Panc1 (cell line): ENCODE results near the gene SHISA7. TPM values are rescaled to one million over a fixed set of nuclear protein-coding genes. Genes with fewer than 3 reads are reported as not detected.

Source experiments
- ATAC-seq: fragments of 200-7000 bp; cut with Tn5 transposase; 2 replicates; pipeline ENCODE4 v1.9.1; 2020; ENCODE audit warnings: mild to moderate bottlenecking, moderate library complexity
- BruUV-seq: library from RNA; stranded (reverse); fragments of 400-500 nt; replicated peaks from 2 replicates; lab custom pipeline; 2021; lab: Mats Ljungman, UMichigan
- CTCF ChIA-PET: fragments of 300-600 bp; sonication (Branson Sonifier 250); formaldehyde crosslinking; loops from one replicate; lab custom pipeline; 2022; ENCODE audit warnings: antibody characterized with exemption; lab: Charles Lee
- POLR2A ChIA-PET: fragments of 300-600 bp; sonication (Branson Sonifier 250); formaldehyde crosslinking; loops from one replicate; lab custom pipeline; 2022; ENCODE audit warnings: antibody characterized with exemption; lab: Charles Lee
- DNase-seq: peaks from one replicate; pipeline ENCODE4 v3.0.0-alpha.2; 2010; ENCODE audit warnings: low read depth, low spot score
- H3K27ac ChIP-seq: 2 replicates; pipeline ENCODE4 v1.5.1; 2011; ENCODE audit warnings: mild to moderate bottlenecking, low read length, inconsistent platforms
- H3K27me3 ChIP-seq: fragments of 200-500 bp; sonication (Bioruptor generic); 2 replicates; pipeline ENCODE4 v1.6.0; 2014; ENCODE audit warnings: low read length, inconsistent platforms; ENCODE audit not compliant: control insufficient read depth, insufficient read depth
- H3K36me3 ChIP-seq: fragments of 200-500 bp; sonication (Bioruptor generic); 2 replicates; pipeline ENCODE4 v1.5.1; 2014; ENCODE audit warnings: inconsistent platforms, mild to moderate bottlenecking, low read length, moderate library complexity; ENCODE audit not compliant: control insufficient read depth, insufficient read depth
- H3K4me1 ChIP-seq: 2 replicates; pipeline ENCODE4 v1.5.1; 2011; ENCODE audit warnings: inconsistent platforms, mild to moderate bottlenecking, low read length, moderate library complexity; ENCODE audit not compliant: control insufficient read depth, insufficient read depth
- H3K4me3 ChIP-seq, 2 experiments: 2 replicates each; pipeline ENCODE4 v1.5.1; 2011 to 2012; ENCODE audit warnings: low read depth in 2 of 2, low read length in 2 of 2, mild to moderate bottlenecking in 2 of 2, inconsistent platforms in 1 of 2, moderate library complexity in 1 of 2
- H3K9me3 ChIP-seq: fragments of 200-500 bp; sonication (Bioruptor generic); 2 replicates; pipeline ENCODE4 v1.5.1; 2014; ENCODE audit warnings: low read depth, mild to moderate bottlenecking, inconsistent platforms, low read length, moderate library complexity; ENCODE audit not compliant: control insufficient read depth, insufficient read depth
- POLR2AphosphoS5 ChIP-seq: IDR thresholded peaks from 2 replicates; pipeline ENCODE4 v1.6.1; 2012; ENCODE audit warnings: mild to moderate bottlenecking, low read depth, low read length, moderate library complexity
- SIN3A ChIP-seq: IDR thresholded peaks from 2 replicates; pipeline ENCODE4 v1.6.1; 2012; ENCODE audit warnings: low read depth, mild to moderate bottlenecking, low read length, moderate library complexity, borderline replicate concordance; ENCODE audit not compliant: insufficient read depth
- TCF7L2 ChIP-seq: IDR thresholded peaks from 2 replicates; pipeline ENCODE4 v1.6.1; 2011; ENCODE audit warnings: mild to moderate bottlenecking, low read depth, low read length, inconsistent platforms
- in situ Hi-C: cut with HindIII; loops from 2 replicates; pipeline ENCODE4 v1.10.0; 2016; ENCODE audit warnings: low sequenced_read_pairs, low pct_unique_long_range_greater_than_20kb
- intact Hi-C: fragments of 100-400 bp; cut with micrococcal nuclease; formaldehyde crosslinking; loops from one replicate; pipeline ENCODE4 v1.10.0; 2022; ENCODE audit not compliant: unreplicated experiment
- total RNA-seq: library from RNA; stranded (reverse); gene quantifications from one replicate; pipeline ENCODE4 v1.2.1, GENCODE V29; 2021; ENCODE audit not compliant: unreplicated experiment
- TF ChIP-seq, protein P1 (sequence below): fragments of 450-650 bp; IDR thresholded peaks from 2 replicates; pipeline ENCODE4 v1.5.1; 2017; ENCODE audit warnings: mild to moderate bottlenecking
- TF ChIP-seq, protein P2 (sequence below), 2 experiments: IDR thresholded peaks; 2 replicates each; pipeline ENCODE4 v1.6.1; 2011 to 2012; ENCODE audit warnings: low read depth in 2 of 2, control low read depth in 1 of 2, low read length in 1 of 2, mild to moderate bottlenecking in 1 of 2, moderate library complexity in 1 of 2; ENCODE audit not compliant: insufficient read depth in 1 of 2

SHISA7 gene
- total RNA-seq, 1 experiment from 2014 or later = 0.03 TPM

DNA sequence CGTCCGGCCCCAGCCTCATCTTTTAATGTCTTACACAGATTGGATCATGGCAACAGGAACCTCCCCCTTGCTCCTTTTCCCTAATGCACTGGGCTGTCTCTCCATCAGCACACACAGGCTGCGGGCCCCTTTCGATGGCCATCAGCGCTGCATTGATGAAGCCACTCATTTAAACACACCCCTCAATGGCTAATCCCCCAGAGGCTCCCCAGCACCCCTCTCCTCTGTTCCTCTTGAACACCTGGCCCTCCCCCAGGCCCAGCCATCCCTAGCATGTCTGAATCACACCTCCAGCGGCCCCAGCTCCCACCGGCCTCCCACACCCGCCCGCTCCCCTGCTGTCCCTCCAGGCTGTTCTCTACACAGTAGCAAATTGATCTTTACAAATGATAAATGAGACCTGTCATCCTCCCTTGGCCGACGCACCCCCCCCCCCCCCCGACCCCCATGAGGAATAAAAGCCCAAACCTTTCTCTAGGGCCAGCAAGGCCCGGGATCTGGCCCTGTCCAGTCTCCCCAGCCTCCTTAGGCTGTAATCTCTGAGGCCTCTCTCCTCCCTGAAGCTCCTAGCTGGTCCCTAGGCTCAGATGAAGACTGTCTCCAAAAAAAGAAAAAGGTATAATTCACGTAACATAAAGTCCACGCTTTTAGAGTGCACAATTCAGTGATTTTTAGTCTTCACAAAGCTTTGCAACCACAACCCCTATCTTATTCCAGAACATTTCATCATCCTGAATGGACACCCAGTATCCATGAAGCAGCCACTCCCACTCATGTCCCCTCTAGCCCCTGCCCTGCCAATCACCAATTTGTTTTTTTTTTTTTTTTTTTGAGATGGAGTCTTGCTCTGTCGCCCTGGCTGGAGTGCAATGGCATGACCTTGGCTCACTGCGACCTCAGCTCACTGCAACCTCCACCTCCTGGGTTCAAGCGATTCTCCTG is 50.0 kb downstream of the SHISA7 start:
- ChIA-PET CTCF (no interaction called here), POLR2A (interaction anchor here (0.6 kb wide), 1 partner anchor 133 kb away, joined by 3 read pairs; no protein-coding TSS in a partner anchor)
- no TSS peak for BruUV-seq
- Histone ChIP-seq H3K27me3 (no peaks in the 10 kb centered on the region), H3K9me3 (no peaks in the 10 kb centered on the region), H3K27ac (no peak overlapping the region), H3K4me3 (no peak overlapping the region), H3K4me1 (peaks cover 41% of the 10 kb centered on the region), H3K36me3 (peaks cover 9% of the 10 kb centered on the region)
- in situ Hi-C loops = no loop called here
- intact Hi-C loops = no loop called here
- DNase-seq = no peak
- peak; percentile 23; the same call in 1 of the 2 replicates for ATAC-seq
- TF ChIP-seq, protein P1, sequence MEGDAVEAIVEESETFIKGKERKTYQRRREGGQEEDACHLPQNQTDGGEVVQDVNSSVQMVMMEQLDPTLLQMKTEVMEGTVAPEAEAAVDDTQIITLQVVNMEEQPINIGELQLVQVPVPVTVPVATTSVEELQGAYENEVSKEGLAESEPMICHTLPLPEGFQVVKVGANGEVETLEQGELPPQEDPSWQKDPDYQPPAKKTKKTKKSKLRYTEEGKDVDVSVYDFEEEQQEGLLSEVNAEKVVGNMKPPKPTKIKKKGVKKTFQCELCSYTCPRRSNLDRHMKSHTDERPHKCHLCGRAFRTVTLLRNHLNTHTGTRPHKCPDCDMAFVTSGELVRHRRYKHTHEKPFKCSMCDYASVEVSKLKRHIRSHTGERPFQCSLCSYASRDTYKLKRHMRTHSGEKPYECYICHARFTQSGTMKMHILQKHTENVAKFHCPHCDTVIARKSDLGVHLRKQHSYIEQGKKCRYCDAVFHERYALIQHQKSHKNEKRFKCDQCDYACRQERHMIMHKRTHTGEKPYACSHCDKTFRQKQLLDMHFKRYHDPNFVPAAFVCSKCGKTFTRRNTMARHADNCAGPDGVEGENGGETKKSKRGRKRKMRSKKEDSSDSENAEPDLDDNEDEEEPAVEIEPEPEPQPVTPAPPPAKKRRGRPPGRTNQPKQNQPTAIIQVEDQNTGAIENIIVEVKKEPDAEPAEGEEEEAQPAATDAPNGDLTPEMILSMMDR = no peak
- TF ChIP-seq SIN3A = no peak
- TF ChIP-seq TCF7L2 = no peak
- TF ChIP-seq, protein P2, sequence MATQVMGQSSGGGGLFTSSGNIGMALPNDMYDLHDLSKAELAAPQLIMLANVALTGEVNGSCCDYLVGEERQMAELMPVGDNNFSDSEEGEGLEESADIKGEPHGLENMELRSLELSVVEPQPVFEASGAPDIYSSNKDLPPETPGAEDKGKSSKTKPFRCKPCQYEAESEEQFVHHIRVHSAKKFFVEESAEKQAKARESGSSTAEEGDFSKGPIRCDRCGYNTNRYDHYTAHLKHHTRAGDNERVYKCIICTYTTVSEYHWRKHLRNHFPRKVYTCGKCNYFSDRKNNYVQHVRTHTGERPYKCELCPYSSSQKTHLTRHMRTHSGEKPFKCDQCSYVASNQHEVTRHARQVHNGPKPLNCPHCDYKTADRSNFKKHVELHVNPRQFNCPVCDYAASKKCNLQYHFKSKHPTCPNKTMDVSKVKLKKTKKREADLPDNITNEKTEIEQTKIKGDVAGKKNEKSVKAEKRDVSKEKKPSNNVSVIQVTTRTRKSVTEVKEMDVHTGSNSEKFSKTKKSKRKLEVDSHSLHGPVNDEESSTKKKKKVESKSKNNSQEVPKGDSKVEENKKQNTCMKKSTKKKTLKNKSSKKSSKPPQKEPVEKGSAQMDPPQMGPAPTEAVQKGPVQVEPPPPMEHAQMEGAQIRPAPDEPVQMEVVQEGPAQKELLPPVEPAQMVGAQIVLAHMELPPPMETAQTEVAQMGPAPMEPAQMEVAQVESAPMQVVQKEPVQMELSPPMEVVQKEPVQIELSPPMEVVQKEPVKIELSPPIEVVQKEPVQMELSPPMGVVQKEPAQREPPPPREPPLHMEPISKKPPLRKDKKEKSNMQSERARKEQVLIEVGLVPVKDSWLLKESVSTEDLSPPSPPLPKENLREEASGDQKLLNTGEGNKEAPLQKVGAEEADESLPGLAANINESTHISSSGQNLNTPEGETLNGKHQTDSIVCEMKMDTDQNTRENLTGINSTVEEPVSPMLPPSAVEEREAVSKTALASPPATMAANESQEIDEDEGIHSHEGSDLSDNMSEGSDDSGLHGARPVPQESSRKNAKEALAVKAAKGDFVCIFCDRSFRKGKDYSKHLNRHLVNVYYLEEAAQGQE (IDR thresholded peaks at IDR 0.05; ENCODE audit: insufficient read depth in 1 of 2, low read depth in 2 of 2, low read length in 1 of 2) = no peak
- TF ChIP-seq POLR2AphosphoS5 = no peak

DNA sequence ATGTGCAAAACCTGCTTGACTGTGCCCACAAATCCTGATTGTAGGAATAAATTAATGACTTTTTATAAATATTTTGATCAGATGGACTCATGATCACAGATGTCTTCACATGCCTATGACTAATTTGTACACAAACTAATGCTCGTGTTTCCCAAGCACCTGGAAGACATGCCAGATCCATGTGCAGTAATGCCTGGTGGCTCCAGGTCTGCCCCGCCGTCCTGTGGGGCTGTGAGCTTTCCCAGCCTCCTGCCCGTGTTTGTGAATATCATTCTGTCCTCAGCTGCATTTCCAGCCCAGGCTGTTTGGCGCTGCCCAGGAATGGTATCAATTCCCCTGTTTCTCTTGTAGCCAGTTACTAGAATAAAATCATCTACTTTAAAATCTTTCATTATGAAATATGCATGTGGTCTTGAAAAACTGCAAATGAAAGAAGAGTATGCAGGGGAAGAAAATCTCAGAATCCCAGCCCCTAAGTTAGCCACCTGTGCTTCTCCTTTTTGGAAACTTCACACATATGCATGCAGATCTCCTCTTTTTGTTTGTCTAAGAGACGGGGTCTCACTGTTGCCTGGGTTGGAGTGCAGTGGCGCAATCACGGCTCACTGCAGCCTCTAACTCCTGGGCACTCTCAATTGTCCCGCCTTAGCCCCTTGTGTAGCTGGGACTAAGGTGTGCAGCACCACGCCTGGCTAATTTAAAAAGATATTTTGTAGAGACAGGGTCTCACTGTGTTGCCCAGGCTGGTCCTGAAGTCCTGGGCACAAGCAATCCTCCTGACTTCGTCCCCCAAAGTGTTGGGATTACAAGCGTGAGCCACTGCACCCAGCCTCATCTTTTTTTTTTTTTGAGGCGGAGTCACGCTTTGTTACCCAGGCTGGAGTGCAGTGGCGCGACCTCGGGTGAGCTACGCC is 51.1 kb downstream of the SHISA7 start:
- intact Hi-C loops = no loop called here

More for the DNA sequence above, 51.1 kb downstream of the SHISA7 start:
- no peak for TF ChIP-seq POLR2AphosphoS5
- TF ChIP-seq SIN3A = no peak
- TF ChIP-seq, protein P1 = no peak
- TF ChIP-seq TCF7L2 = no peak
- TF ChIP-seq, protein P2 (IDR thresholded peaks at IDR 0.05; ENCODE audit: insufficient read depth in 1 of 2, low read depth in 2 of 2, low read length in 1 of 2) = no peak
- peak; percentile 19; the same call in 1 of the 2 replicates for ATAC-seq
- no peak overlapping the region for H3K27ac ChIP-seq
- DNase-seq = no peak
- CTCF ChIA-PET = no interaction called here
- no peaks in the 10 kb centered on the region for H3K27me3 ChIP-seq
- H3K4me1 ChIP-seq = peaks cover 52% of the 10 kb centered on the region
- no peak overlapping the region for H3K4me3 ChIP-seq
- in situ Hi-C loops = no loop called here
- POLR2A ChIA-PET = no interaction called here
- no peaks in the 10 kb centered on the region for H3K9me3 ChIP-seq
- peaks cover 15% of the 10 kb centered on the region for H3K36me3 ChIP-seq
- no TSS peak for BruUV-seq
